Large intestine (tissue), 3 donors: ENCODE results near the gene FRMD4A. TPM values are rescaled to one million over a fixed set of nuclear protein-coding genes. Genes with fewer than 3 reads are reported as not detected.

Experiments
- DNase-seq, 2 donors: peaks; one replicate each; pipeline versions ENCODE4 v3.0.0 to v3.0.0-alpha.2; 2013
- H3K27ac ChIP-seq: one replicate; pipeline ENCODE4 v1.5.1; 2013; ENCODE audit warnings: low read length
- H3K27me3 ChIP-seq: 2 replicates; pipeline ENCODE4 v1.6.1; 2013; ENCODE audit warnings: low read length; ENCODE audit not compliant: control insufficient read depth, insufficient read depth
- H3K36me3 ChIP-seq: 2 replicates; pipeline ENCODE4 v1.6.1; 2013; ENCODE audit warnings: low read length; ENCODE audit not compliant: control insufficient read depth, insufficient read depth
- H3K4me1 ChIP-seq: one replicate; pipeline ENCODE4 v1.6.1; 2013; ENCODE audit warnings: low read length; ENCODE audit not compliant: control insufficient read depth, insufficient read depth
- H3K4me3 ChIP-seq: one replicate; pipeline ENCODE4 v1.5.1; 2013; ENCODE audit warnings: low read length
- H3K9me3 ChIP-seq: one replicate; pipeline ENCODE4 v1.6.1; 2013; ENCODE audit warnings: mild to moderate bottlenecking, low read depth, low read length, moderate library complexity; ENCODE audit not compliant: control insufficient read depth
- WGBS: methylation state at CpG from one replicate; pipeline ENCODE4 v1.1.5; 2013; ENCODE audit warnings: low lambda C conversion rate; ENCODE audit not compliant: insufficient coverage; 5-methylcytosine and 5-hydroxymethylcytosine counted together
- polyA plus RNA-seq: library from polyadenylated mRNA; unstranded; fragments of 120-200 nt; gene quantifications from one replicate; pipeline ENCODE4 v1.2.1, GENCODE V29; 2013

FRMD4A gene
- polyA plus RNA-seq, 1 donor: 19.8 TPM

DNA sequence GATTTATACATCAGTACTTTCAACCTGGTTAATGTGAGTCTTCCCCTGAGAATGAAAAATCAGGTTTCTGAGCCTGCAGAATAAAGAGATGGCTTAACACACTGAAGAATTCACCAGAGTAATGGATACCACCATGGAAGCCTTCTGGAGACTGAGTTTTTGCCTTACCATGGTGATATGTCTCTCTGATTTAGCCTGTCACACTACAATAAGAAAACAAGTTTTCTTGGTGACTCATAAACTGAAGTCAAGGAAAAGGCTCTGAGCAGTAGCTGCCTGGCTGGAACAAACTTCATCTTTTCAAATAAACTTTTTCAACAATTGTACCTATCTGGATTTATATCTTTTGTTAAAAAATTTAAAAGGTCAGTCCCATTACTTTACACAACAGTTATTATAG, 515.0 kb downstream of the FRMD4A start:
- H3K4me3 ChIP-seq: no peak overlapping the region

DNA sequence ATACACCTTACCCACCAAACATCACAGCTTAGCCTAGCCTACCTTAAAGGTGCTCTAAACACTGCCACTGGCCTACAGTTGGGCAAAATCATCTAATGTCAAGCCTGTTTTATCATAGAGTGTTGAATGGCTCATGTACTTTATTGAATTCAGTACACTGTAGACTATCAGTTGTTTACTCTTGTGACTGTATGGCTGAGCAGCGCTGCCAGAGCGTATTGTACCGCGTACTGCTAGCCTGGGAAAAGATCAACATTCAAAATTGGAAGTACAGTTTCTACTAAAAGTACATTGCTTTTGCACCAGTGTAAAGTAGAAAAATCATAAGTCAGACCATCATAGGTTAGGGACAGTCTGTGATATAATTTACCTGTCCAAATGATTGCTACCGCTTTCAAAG, 517.2 kb downstream of the FRMD4A start:
- Histone ChIP-seq H3K36me3 (no peaks in the 10 kb centered on the region), H3K4me3 (no peak overlapping the region), H3K27ac (no peak overlapping the region), H3K4me1 (no peaks in the 10 kb centered on the region), H3K27me3 (no peaks in the 10 kb centered on the region), H3K9me3 (no peaks in the 10 kb centered on the region)
- WGBS: 100% methylated on average over 1 of the region's 5 CpGs
- DNase-seq: no peak

More for the DNA sequence above, 515.0 kb downstream of the FRMD4A start:
- no peaks in the 10 kb centered on the region for H3K27me3 ChIP-seq
- peaks cover 2% of the 10 kb centered on the region for H3K4me1 ChIP-seq
- no peak overlapping the region for H3K27ac ChIP-seq
- no peak for DNase-seq
- no peaks in the 10 kb centered on the region for H3K36me3 ChIP-seq
- no peaks in the 10 kb centered on the region for H3K9me3 ChIP-seq

DNA sequence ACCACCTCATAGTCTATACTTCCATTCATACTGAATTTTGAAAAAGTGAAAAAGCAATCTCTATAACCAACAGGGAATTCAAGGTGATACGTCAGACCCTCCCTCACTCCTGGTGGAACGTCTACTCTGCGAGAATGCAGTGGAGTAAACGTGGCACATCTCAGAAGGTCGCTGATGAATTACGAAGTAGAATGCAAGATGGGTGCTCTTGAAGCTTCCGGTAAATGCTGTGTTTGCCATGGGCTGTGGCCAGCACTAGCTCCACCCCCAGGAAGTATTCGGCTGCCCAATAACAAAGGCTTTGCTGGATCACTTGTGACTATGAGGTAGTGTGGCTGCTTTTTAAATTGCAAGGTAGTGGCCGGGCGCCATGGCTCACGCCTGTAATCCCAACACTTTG, 517.9 kb downstream of the FRMD4A start:
- DNase-seq: no peak
- H3K27me3 ChIP-seq: no peaks in the 10 kb centered on the region
- WGBS: no CpG with 5 or more reads among the region's 11 CpGs

DNA sequence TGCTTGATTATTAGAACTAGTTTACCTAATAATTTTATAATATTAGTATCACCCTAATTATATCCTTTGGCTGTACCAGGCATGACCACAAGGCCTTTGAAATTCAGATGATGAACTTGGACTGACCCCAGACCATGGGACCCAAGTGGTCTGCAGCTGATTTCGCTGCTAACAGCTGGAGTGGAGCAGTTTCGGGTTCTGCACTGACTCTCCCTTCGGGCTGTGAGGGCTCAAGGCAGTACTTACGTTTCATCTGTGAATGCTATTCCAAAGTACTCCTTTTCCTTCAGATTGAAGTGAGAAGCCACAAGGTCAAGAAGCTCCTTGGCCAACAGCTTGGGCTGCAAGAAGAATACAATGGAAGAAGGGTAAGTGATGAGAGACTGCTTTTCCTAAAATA, 520.2 kb downstream of the FRMD4A start:
- no peaks in the 10 kb centered on the region for H3K36me3 ChIP-seq
- no peak overlapping the region for H3K27ac ChIP-seq
- H3K4me3 ChIP-seq: no peak overlapping the region
- no CpG with 5 or more reads among the region's 4 CpGs for WGBS
- no peaks in the 10 kb centered on the region for H3K4me1 ChIP-seq
- no peaks in the 10 kb centered on the region for H3K27me3 ChIP-seq
- no peaks in the 10 kb centered on the region for H3K9me3 ChIP-seq
- DNase-seq: no peak

More for the DNA sequence above, 517.9 kb downstream of the FRMD4A start:
- no peak overlapping the region for H3K27ac ChIP-seq
- H3K9me3 ChIP-seq: no peaks in the 10 kb centered on the region
- no peaks in the 10 kb centered on the region for H3K36me3 ChIP-seq
- no peak overlapping the region for H3K4me3 ChIP-seq
- H3K4me1 ChIP-seq: no peaks in the 10 kb centered on the region

DNA sequence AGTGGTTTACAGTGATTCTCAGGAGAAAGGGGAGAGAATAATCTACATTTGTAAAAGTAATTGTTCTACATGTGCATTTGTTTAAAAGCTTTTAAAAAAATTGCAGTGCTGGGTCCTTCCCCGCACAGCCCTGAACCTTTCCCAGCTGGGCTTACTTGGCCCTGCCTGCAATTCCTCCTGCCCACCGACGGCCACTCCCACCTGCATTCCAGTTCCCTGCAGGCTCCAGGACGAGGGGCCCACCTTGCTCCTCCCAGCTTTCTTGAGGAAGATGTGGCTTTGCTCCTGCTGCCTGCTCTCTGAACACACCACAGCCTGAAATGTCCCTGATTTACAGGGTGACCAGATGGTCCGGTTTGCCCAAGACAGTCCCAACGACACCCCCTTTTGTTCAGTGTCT, 521.3 kb downstream of the FRMD4A start:
- no peaks in the 10 kb centered on the region for H3K4me1 ChIP-seq
- no CpG with 5 or more reads among the region's 6 CpGs for WGBS
- DNase-seq: no peak
- no peak overlapping the region for H3K27ac ChIP-seq
- H3K27me3 ChIP-seq: no peaks in the 10 kb centered on the region
- no peaks in the 10 kb centered on the region for H3K9me3 ChIP-seq
- no peaks in the 10 kb centered on the region for H3K36me3 ChIP-seq
- H3K4me3 ChIP-seq: no peak overlapping the region

DNA sequence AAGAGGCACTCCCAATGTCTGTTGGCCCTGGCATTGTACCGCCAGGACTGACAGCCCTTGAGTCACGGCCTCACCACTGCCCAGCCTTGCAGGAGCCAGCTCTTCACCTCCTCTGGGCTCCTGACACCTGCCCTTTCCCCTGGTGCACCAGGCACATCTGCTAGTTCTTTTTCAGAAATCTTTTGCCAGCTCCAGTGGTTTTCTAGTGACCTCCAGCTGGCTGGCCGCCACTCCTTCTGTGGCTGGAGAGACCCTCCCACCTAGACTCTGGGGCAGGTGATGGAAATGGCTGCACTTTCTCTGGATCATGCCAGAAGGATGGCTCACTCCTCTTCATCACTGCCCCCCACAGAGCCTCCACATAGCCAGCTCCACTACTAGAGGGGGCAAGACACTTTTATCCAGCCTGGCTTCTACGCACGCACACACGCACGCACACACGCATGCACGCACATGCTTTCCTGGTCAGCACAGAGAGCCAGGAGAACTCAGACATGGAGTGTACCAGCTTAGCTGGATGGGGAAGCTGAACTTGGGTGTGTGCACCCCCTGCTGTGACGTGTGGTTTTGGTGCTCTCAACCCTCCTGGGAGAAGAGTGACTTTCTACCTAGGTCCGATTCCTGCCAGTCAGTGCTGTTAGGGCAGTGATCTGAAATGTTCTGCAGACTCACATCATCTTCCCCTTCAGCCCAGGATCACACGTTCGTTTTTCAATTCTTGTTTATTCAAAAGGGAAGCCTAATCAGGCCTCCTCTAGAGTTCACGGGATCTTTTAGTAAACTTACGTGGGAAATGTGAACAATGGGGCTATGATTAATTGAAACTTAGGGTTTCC, 522.0 kb downstream of the FRMD4A start:
- Histone ChIP-seq H3K9me3 (no peaks in the 10 kb centered on the region), H3K27me3 (peaks cover 4% of the 10 kb centered on the region), H3K36me3 (no peaks in the 10 kb centered on the region), H3K27ac (no peak overlapping the region), H3K4me3 (no peak overlapping the region), H3K4me1 (no peaks in the 10 kb centered on the region)
- DNase-seq: no peak
- WGBS: 50% methylated on average over 2 of the region's 15 CpGs

DNA sequence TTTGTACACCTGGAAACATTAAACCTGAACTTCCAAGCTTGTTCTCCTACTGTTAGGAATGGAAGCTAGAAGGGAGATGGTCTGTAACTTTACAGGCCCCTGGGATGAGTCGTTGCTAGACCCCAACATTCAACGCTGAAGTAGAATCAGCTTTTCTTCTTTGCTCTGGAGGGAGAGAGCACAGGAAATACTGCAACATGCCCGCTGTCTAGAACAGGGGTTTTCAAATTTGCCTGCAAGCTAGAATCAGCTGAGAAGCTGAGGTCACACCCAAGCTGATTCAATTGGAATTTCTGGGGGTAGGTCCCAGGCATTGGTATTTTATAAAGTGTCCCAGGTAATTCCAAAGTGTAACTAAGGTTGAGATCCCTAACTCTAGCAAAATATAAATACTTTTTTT, 524.3 kb downstream of the FRMD4A start:
- WGBS: no CpG with 5 or more reads among the region's 3 CpGs
- no peak for DNase-seq
- Histone ChIP-seq H3K36me3 (no peaks in the 10 kb centered on the region), H3K4me1 (no peaks in the 10 kb centered on the region), H3K4me3 (no peak overlapping the region), H3K27me3 (peaks cover 6% of the 10 kb centered on the region), H3K9me3 (no peaks in the 10 kb centered on the region), H3K27ac (no peak overlapping the region)

DNA sequence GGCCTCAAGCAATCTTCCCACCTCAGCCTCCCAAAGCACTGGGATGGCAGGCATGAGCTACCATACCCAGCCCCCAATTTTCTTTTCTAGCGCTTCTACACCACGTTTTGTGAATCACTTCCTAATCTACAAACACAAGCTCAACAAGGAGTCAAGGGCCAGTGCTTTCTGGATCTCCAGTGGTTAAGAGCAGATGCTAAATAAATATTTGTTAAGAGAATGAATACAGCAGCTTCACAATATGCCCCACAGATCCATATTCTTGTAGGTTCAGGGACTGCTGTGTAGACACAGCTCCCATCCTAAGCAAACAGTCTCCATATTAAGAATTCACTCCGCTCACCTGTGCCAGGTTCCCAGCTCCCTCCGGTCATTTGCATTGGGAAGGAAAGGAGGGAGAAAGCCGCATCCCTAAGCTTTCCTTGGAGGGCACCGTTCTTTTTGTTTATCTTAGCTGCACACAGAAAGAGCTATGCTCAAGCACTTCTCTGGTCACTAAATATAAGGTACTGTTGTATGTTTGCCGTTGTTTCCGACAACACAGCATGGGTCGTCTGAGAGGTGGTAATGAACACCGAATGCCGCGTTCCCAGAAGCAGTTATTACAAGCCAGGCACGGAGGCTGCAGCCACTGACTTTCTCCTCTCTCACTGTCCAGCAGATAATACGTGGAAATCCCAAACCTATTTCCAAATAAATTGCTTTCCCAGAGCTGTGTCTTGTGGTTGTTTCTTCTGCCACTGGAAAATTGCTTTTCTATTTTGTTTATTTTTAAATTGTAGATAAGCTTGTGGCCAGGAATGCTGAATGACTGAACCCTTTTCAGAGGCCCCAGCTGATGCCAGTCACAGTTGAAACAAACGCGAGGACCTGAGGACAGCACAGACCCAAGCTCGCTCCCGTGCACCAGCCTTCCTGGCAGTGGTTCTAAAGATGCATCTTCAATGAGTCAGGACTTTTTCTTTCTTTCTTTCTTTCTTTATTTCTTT, 526.9 kb downstream of the FRMD4A start:
- Histone ChIP-seq H3K36me3 (no peaks in the 10 kb centered on the region), H3K4me3 (no peak overlapping the region), H3K9me3 (no peaks in the 10 kb centered on the region), H3K4me1 (no peaks in the 10 kb centered on the region), H3K27ac (no peak overlapping the region), H3K27me3 (peaks cover 6% of the 10 kb centered on the region)
- no peak for DNase-seq
- 0% methylated on average over 2 of the region's 18 CpGs for WGBS

DNA sequence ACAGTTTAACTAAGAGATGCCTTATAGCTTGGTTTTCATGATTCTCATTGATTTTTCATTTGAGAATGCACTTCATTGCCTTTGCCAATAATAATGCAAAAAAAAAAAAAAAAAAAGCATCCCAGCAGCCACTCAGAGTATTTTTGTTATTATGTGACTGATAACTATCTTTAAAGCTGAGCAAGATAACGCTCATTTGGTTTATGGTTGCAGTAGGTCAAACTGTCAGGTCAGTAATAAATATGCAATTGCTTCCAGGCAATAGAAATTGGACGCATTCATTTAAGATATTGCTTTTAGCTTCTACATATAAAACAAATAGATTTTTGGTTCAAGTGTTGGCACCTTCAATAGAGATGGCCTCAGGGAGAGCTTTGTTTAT, 528.8 kb downstream of the FRMD4A start:
- Histone ChIP-seq H3K27ac (no peak overlapping the region), H3K4me1 (no peaks in the 10 kb centered on the region), H3K9me3 (no peaks in the 10 kb centered on the region), H3K27me3 (peaks cover 6% of the 10 kb centered on the region), H3K36me3 (peaks cover 2% of the 10 kb centered on the region), H3K4me3 (no peak overlapping the region)
- DNase-seq: no peak
- WGBS: no CpG with 5 or more reads among the region's 2 CpGs

DNA sequence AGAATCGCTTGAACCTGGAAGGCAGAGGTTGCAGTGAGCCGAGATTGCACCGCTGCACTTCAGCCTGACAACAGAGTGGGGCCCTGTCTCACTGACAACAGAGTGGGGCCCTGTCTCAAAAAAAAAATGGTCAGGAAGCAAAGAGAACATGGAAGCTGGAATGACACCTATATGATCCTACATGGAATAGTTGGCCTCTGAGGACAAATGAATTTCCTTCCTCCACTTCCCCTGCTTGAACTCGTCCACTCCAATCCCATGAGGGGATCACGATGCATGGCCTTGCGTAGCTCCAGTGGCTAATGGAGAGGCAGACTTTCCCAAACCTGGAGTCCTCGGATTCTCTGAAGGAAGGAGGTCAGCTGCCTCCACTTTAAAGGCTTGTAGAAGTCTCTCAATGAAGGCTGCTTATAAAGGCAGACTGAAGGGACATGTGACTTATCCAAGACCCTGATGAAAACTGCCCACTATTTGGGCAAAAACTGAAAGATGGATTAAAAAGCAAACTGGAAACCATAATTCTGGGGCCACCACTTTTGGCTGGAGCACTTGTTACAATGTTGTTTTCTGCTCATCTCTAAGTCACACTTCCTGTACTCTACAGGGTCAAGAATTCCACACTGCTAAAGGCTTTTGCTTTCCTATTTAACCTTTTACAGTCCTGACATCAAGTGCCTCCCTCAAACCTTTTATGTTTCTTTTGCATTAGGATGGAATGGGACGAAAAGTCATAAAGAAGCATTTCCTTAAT, 529.4 kb downstream of the FRMD4A start:
- no CpG with 5 or more reads among the region's 8 CpGs for WGBS
- no peak overlapping the region for H3K27ac ChIP-seq
- H3K27me3 ChIP-seq: peaks cover 6% of the 10 kb centered on the region
- no peaks in the 10 kb centered on the region for H3K4me1 ChIP-seq
- DNase-seq: no peak
- no peaks in the 10 kb centered on the region for H3K9me3 ChIP-seq
- peaks cover 2% of the 10 kb centered on the region for H3K36me3 ChIP-seq
- no peak overlapping the region for H3K4me3 ChIP-seq
